ENCODE results near the gene DCAF8L2.
"Not testable (repeated sequence)": the region's sequence is repeated elsewhere in the genome, so short reads cannot be mapped to it uniquely, and the experiment has no call there.

Gene DCAF8L2

GRCh38 chrX:27590044-27590443 is at the start of gene DCAF8L2:
Gene DCAF8L2 (plus strand): TSS chrX:27590344. CDS start chrX:27746896, 156,552 bp downstream.
- no peak for TF ChIP-seq SUZ12 (IDR thresholded peaks at IDR 0.05)
- TF ChIP-seq CTBP1 (IDR thresholded peaks at IDR 0.05; ENCODE audit: borderline replicate concordance) = no peak
- no peak for TF ChIP-seq NFRKB (IDR thresholded peaks at IDR 0.05)
- no peak for TF ChIP-seq PKNOX1 (IDR thresholded peaks at IDR 0.05)
- no peak for TF ChIP-seq ELF4 (IDR thresholded peaks at IDR 0.05)
- TF ChIP-seq FOXM1 (IDR thresholded peaks at IDR 0.05; ENCODE audit: borderline replicate concordance) = no peak
- TF ChIP-seq TARDBP (IDR thresholded peaks at IDR 0.05) = no peak
- no peak for TF ChIP-seq BHLHE40 (IDR thresholded peaks at IDR 0.05; ENCODE audit: borderline replicate concordance)
- no peak for TF ChIP-seq FOXK2 (IDR thresholded peaks at IDR 0.05)
- no peak for TF ChIP-seq ARNT (IDR thresholded peaks at IDR 0.05)
- no peak for TF ChIP-seq LEF1 (IDR thresholded peaks at IDR 0.05; ENCODE audit: borderline replicate concordance)
- TF ChIP-seq L3MBTL2 (conservative IDR thresholded peaks at IDR 0.05) = no peak
- TF ChIP-seq ZNF384 (IDR thresholded peaks at IDR 0.05) = no peak
- TF ChIP-seq FOXA1 (IDR thresholded peaks at IDR 0.05) = no peak
- no peak for TF ChIP-seq HDGF (IDR thresholded peaks at IDR 0.05; ENCODE audit: borderline replicate concordance)
- no peak for TF ChIP-seq SP1 (IDR thresholded peaks at IDR 0.05)
- CTCF ChIA-PET = no interaction called here
- POLR2A ChIA-PET = no interaction called here
- no peak for DNase-seq (ENCODE audit: extremely low spot score)

DNA sequence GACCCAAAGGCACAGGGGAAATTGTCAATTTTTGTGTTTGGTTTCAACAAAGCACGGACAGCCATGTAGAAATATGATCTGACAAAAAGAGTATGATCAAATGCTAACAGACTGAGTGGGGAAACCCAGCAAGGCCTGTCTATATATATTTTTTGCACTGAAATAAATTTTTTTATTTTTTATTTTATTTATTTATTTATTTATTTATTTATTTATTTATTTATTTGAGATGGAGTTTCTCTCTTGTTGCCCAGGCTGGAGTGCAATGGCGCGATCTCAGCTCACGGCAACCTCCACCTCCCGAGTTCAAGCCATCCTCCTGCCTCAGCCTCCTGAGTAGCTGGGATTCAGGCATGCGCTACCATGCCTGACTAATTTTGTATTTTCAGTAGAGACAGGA is 49.0 kb upstream of the DCAF8L2 start:
- POLR2A ChIA-PET, CTCF ChIA-PET: not testable (repeated sequence)

DNA sequence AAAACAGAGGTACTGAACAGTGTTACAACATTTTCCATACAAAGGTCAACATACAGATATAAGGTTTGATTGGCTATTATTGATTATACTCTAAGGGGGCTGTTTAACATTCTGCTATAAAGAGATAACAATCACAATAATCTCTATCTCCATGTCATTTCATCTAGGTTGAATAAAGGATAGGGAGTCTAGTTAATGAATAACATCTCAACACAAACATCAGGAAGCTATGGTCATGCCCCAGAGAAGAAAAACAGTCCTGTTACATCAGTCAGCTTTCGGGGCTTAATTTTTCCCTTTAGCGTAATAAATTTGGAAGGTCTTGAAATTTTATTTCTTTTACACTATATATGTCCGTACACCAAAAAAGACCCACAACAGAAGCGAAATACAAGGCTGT is 41.5 kb upstream of the DCAF8L2 start:
- CTCF ChIA-PET = no interaction called here
- POLR2A ChIA-PET = no interaction called here
- no peak for DNase-seq (ENCODE audit: extremely low spot score)
- TF ChIP-seq FOXK2 (IDR thresholded peaks at IDR 0.05) (no peak), ARNT (IDR thresholded peaks at IDR 0.05) (no peak), NFRKB (IDR thresholded peaks at IDR 0.05) (no peak), ZNF384 (IDR thresholded peaks at IDR 0.05) (no peak), LEF1 (IDR thresholded peaks at IDR 0.05; ENCODE audit: borderline replicate concordance) (no peak), SP1 (IDR thresholded peaks at IDR 0.05) (no peak), ELF4 (IDR thresholded peaks at IDR 0.05) (no peak), BHLHE40 (IDR thresholded peaks at IDR 0.05; ENCODE audit: borderline replicate concordance) (no peak), CTBP1 (IDR thresholded peaks at IDR 0.05; ENCODE audit: borderline replicate concordance) (no peak)

More for the DNA sequence above, 49.0 kb upstream of the DCAF8L2 start:
- not testable (repeated sequence) for DNase-seq (ENCODE audit: extremely low spot score)

- TF ChIP-seq FOXK2 (IDR thresholded peaks at IDR 0.05) = no peak
- TF ChIP-seq ARNT (IDR thresholded peaks at IDR 0.05) = no peak
- TF ChIP-seq HDGF (IDR thresholded peaks at IDR 0.05; ENCODE audit: borderline replicate concordance) = no peak
- TF ChIP-seq FOXA1 (IDR thresholded peaks at IDR 0.05) = no peak
- no peak for TF ChIP-seq SP1 (IDR thresholded peaks at IDR 0.05)
- no peak for TF ChIP-seq ZNF384 (IDR thresholded peaks at IDR 0.05)
- TF ChIP-seq BHLHE40 (IDR thresholded peaks at IDR 0.05; ENCODE audit: borderline replicate concordance) = no peak
- no peak for TF ChIP-seq PKNOX1 (IDR thresholded peaks at IDR 0.05)
- no peak for TF ChIP-seq LEF1 (IDR thresholded peaks at IDR 0.05; ENCODE audit: borderline replicate concordance)
- TF ChIP-seq CTBP1 (IDR thresholded peaks at IDR 0.05; ENCODE audit: borderline replicate concordance) = no peak
- no peak for TF ChIP-seq FOXM1 (IDR thresholded peaks at IDR 0.05; ENCODE audit: borderline replicate concordance)
- no peak for TF ChIP-seq SUZ12 (IDR thresholded peaks at IDR 0.05)
- DNase-seq (ENCODE audit: extremely low spot score) = no peak
- CTCF ChIA-PET = no interaction called here
- POLR2A ChIA-PET = no interaction called here
Measured at GRCh38 chrX:27549688-27550087, 40.5 kb upstream of the DCAF8L2 start.

- DNase-seq (ENCODE audit: extremely low spot score) = peak; percentile 35
- ChIA-PET POLR2A (no interaction called here), CTCF (interaction anchor here (1.0 to 1.2 kb wide), 2 partner anchors 8 to 64 kb away, joined by 4 read pairs; no protein-coding TSS in a partner anchor)
- no peak for TF ChIP-seq PKNOX1 (IDR thresholded peaks at IDR 0.05)
Measured at GRCh38 chrX:27555514-27555913, 34.6 kb upstream of the DCAF8L2 start.

- TF ChIP-seq ELF4 (IDR thresholded peaks at IDR 0.05) (no peak), L3MBTL2 (conservative IDR thresholded peaks at IDR 0.05) (no peak), PKNOX1 (IDR thresholded peaks at IDR 0.05) (no peak), SUZ12 (IDR thresholded peaks at IDR 0.05) (no peak), HDGF (IDR thresholded peaks at IDR 0.05; ENCODE audit: borderline replicate concordance) (no peak), CTBP1 (IDR thresholded peaks at IDR 0.05; ENCODE audit: borderline replicate concordance) (no peak), FOXK2 (IDR thresholded peaks at IDR 0.05) (no peak), NFRKB (IDR thresholded peaks at IDR 0.05) (no peak), FOXM1 (IDR thresholded peaks at IDR 0.05; ENCODE audit: borderline replicate concordance) (no peak), SP1 (IDR thresholded peaks at IDR 0.05) (no peak), ZNF384 (IDR thresholded peaks at IDR 0.05) (no peak), LEF1 (IDR thresholded peaks at IDR 0.05; ENCODE audit: borderline replicate concordance) (no peak), FOXA1 (IDR thresholded peaks at IDR 0.05) (no peak), ARNT (IDR thresholded peaks at IDR 0.05) (no peak), TARDBP (IDR thresholded peaks at IDR 0.05) (no peak), BHLHE40 (IDR thresholded peaks at IDR 0.05; ENCODE audit: borderline replicate concordance) (no peak)
- POLR2A ChIA-PET = no interaction called here
- CTCF ChIA-PET = no interaction called here
- no peak for DNase-seq (ENCODE audit: extremely low spot score)
Measured at GRCh38 chrX:27565992-27566391, 24.2 kb upstream of the DCAF8L2 start.

Data from HEK293T (cell line).